GM12891 (cell line): ENCODE data around the gene RIIAD1.

Experiments used
- POLR2A ChIP-seq: IDR thresholded peaks from 2 replicates; pipeline ENCODE4 v1.6.1; 2011; ENCODE audit warnings: low read depth, low read length, control low read depth
- POLR2AphosphoS5 ChIP-seq: IDR thresholded peaks from 2 replicates; pipeline ENCODE4 v1.6.1; 2011; ENCODE audit warnings: low read depth, low read length, control low read depth
- POU2F2 ChIP-seq: IDR thresholded peaks from 2 replicates; pipeline ENCODE4 v1.6.1; 2011; ENCODE audit warnings: low read depth, mild to moderate bottlenecking, control low read depth, low read length, moderate library complexity
- SPI1 ChIP-seq: IDR thresholded peaks from 2 replicates; pipeline ENCODE4 v1.6.1; 2011; ENCODE audit warnings: low read depth, low read length, control low read depth
- TAF1 ChIP-seq: IDR thresholded peaks from 2 replicates; pipeline ENCODE4 v1.6.1; 2011; ENCODE audit warnings: low read depth, low read length, control low read depth

DNA sequence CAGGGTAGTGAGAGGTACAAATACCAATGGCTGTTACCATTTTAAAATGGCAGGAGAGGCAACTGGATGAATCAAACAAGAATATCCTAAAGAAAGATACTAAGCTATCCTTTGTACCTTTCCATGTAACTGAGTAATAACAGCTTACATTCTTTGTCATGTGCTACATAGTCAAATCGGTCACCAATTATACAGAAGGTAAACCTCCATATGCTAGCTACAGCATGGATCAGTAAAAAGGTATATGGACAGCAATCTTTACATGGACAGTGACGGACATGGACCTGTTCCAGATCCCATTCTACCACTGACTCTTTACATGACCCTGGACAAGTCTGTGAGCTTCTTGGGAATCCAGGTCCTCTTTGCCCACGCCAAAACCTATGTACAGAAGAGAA lies 55.3 kb downstream of the RIIAD1 start:
- TF ChIP-seq POLR2AphosphoS5 (no peak), POLR2A (no peak), TAF1 (no peak), SPI1 (no peak), POU2F2 (no peak)
